Measurements from ENCODE around the gene TUBB.
"Not testable (repeated sequence)": the region's sequence is repeated elsewhere in the genome, so short reads cannot be mapped to it uniquely, and the experiment has no call there.

The TUBB gene

DNA sequence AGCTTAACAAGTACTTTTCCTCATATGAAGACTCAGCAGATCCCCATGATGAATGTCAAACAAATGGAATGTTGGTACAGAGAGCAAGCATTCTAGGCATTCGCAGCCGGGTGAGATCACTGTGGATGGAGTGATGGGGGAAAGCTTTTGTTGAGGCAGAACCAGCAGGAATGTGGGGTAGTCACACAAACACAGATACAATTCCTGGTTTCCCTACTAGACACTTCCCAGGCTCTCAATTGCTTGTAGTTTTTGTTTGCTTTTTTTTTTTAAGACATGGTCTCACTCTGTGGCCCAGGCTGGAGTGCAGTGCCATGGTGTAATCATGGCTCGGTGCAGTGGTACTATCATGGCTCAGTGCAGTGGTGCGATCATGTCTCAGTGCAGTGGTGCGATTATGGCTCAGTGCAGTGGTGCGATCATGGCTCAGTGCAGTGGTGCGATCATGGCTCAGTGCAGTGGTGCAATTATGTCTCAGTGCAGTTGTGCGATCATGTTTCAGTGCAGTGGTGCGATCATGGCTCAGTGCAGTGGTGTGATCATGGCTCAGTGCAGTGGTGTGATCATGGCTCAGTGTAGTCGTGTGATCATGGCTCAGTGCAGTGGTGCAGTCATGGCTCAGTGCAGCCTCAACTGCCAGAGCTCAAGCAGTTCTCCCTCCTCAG is 39.6 kb downstream of the TUBB start:
- DNase-seq (ENCODE audit: low read depth, low spot score), result no peak

DNA sequence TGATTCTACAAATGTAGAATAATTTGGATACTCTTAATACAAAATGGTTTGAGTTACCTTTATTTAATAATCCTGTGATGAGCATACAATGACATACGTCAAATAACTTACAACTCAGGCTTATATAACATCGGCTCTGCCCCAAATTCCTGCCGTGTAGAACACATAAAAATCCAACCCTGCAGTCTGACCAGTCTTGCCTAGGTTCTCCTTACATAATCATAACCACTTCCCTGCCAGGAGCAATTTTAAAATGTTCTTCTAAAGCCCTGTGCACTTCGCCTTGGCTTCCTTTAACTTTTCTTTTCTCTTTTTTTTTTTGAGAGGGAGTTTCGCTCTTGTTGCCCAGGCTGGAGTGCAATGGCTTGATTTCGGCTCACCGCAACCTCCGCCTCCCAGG is 40.4 kb downstream of the TUBB start:
- DNase-seq (ENCODE audit: low read depth, low spot score), result no peak

DNA sequence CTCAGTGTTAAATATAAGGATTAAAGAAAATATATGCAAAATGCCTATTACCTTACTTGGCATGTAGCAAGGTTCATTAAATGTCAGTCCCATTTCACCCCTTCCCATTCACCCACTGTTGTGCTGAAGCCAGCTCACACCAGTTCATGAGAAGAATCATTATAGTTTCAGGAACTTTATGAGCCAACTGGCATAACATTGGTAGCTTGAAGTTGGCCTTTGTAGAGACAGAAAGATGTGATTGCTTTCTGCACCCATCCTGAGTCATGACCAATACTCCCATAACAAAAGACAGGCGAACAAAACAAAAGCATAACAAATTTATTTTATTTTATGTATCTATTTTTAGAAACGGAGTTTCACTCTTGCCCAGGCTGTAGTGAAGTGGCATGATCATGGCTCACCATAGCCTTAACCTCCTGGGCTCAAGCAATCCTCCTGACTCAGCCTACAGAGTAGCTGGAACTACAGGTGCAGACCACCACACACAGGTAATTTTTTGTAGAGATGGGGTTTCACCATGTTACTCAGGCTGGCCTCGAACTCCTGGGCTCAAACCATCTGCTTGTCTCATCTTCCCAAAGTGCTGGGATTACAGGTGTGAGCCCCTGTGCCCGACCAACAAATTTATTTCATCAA is 41.8 kb downstream of the TUBB start:
- no peak for DNase-seq (ENCODE audit: low read depth, low spot score)

DNA sequence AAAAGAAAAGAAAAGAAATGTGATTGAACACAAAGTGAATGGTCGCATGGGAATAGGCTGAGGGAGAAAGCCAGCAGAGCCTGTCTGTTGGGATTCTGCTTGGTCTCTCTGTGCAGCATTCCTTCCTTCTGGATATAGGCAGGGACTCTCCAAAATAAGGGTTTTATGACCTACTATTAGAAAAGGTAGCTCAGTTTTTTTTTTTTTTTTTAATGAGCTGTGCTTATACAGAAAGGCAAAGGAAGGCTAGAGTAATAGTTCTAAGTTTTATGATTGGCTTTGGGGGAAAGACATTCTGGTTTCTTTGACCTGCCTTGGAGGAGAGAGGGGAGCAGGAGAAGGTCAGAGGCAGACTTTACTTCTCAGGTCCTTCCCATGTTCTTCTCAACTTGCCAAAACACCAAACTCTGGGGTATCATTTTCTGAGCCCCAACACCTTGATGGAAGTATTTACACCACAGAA is 43.0 kb downstream of the TUBB start:
- no peak for DNase-seq (ENCODE audit: low read depth, low spot score)

DNA sequence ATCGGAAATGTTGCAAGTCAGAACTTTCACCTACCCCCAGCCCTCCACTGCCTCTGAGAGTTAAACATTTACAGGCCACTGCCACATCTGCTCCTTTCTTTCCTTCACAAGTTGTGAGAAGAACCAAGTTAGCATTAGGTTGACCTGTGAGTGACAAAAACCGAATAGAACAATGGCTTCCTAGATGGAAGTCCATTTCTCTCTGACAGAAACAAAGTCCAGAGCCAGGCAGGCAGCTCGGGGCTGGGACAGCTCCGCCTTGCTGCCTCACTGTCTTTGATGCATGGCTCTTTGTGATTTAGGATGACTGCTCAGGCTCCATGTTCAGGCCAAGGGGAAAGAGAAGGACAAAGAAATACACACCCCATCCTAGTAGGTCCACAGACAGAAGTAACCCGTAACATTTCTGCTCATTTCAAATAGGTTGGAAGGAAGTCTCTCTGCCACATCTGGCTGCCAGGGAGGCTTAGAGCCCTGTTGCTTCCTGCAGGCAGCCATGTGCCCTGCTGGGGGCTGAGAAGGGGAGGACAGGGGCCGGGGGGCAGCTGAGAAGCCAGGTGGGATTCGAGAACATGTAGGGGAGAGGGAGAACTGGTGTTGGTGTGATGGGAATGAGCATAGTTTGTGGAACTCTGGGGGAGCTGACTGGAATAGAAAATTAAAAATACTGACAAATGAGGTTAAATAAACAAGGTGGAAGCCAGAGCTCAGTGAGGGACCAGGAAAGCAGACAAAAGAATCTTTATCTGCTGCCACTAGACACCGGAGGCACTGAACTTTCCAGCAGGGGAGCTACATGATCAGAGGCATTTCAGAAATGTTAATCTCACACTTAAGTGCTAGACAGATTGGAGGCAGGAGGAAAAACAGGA is 43.7 kb downstream of the TUBB start:
- no peak for DNase-seq (ENCODE audit: low read depth, low spot score)

DNA sequence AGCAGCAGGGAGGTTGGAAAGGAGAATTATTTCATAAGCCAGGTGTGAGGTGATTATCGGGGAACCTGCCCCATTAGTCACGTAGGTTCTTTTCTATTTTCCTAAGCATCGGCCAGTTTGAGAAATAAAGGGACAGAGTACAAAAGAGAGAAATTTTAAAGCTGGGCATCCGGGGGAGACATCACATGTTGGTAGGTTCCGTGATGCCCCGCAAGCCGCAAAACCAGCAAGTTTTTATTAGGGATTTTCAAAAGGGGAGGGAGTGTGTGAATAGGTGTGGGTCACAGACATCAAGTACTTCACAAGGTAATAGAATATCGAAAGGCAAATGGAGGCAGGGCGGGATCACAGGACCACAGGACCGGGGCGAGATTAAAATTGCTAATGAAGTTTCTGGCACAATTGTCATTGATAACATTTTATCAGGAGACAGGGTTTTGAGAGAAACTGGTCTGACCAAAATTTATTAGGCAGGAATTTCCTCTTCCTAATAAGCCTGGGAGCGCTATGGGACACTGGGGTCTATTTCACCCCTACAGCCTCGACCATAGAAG is 44.4 kb downstream of the TUBB start:
- not testable (repeated sequence) for DNase-seq (ENCODE audit: low read depth, low spot score)

DNA sequence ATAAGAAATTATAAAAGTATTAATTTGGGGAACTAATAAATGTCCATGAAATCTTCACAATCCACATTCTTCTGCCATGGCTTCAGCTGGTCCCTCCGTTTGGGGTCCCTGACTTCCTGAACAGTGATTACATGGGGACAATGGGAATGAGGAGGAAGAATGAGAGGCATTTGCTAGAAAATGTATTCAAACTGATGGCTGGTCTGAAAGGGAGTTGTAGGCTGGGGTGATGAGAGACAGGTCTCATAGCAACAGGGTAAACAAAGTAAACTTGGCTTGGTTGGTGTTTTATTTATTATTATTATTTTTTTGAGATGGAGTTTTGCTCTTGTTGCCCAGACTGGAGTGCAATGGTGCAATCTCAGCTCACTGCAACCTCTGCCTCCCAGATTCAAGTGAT is 45.3 kb downstream of the TUBB start:
- not testable (repeated sequence) for DNase-seq (ENCODE audit: low read depth, low spot score)

DNA sequence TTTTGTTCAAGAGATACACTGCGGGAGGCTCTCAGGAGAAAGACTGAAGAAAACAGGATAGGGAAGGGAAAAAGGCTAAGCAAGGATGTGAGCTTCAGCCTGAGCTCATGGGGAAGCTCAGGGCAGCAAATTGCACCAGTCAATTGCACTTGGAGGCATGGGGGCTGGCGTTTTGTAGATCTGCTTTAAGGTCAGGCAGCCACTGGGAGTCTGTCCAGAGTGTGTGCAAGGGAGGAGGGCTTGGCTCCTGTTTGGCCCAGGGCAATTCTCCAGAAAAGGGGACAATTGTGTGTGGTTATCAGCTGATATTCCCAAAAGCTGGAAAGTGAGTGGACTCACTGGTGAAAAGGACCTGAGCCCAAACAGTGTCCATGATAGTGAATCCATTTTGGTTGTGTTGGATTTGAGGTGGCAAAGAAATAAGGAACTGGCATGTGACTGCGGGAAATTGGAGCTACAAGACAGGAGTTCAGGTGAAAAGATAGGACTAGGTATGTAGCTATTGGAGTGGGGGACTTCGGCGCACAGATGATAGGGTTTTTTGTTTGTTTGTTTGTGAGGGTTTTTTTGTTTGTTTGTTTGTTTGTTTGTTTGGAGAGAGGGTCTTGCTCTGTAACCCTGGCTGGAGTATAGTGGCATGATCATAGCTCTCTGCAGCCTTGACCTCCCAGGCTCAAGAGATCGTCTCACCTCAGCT is 46.5 kb downstream of the TUBB start:
- no peak for DNase-seq (ENCODE audit: low read depth, low spot score)

DNA sequence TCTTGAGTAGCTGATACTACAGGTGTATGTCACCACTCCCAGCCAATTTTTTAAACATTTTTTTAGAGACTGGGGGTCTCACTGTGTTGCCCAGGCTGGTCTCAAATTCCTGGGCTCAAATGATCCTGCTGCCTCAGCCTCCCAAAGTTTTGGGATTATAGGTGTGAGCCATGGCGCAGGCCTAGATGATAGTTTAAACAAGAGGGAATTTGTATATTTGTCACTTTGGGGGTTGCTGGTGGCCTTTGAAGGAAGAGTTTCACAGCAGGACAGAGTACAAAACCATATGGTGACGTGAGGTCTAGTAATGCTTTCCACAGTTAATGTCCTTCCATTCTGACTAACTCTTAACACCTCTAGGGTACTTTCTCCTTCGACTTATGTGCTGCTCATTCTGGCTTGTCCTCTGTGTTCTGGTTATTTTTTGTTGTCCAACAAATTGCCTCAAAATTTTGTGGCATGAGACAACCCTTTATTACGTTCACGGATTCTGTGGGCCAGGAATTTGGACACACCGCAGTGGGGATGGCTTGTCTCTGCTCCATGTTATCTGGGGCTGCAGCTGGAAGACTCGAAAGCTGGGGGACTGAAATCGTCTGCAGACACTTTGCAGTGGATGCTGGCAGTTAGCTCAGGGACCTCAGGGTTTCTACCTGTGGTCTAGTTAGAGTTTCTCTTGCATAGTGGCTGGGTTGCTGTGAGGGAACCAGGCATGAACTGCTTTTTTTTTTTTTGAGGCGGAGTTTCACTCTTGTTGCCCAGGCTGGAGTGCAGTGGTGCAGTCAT is 47.2 kb downstream of the TUBB start:
- no peak for DNase-seq (ENCODE audit: low read depth, low spot score)

DNA sequence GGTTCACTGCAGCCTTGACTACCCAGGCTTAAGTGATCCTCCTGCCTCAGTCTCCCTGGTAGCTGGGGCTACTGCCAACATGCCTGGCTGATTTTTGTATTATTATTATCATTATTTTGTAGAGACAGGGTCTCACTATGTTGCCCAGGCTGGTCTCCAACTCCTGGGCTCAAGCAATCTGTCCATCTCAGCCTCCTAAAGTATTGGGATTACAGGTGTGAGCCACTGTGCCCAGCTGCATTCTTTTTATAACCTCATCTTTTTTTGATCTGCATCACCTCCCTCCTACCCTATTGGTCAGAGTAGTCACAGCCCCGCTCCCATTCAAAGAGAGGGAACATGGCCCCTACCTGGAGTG is 47.8 kb downstream of the TUBB start:
- no peak for DNase-seq (ENCODE audit: low read depth, low spot score)

DNA sequence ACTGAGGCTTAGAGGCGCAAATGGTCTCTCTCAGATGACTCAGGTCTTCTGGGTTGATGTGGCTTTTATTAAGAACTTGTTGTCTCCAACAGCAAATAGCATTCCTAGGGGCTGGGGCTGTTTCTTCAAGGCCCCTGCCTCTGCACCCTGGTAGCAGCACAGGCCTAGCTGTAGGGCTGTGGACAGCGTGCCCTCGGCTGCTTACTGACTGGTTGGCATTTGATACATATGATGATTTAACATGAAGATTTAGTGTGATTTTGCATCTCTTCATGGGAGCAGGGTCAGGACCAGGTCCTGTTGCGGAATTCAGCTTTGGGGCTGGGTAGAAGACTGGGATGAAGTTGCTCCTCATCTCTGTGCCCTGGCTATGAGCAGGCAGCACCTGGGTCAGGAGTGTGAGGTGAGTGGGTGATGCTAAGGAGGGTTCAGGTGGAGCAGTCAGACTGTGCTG is 48.5 kb downstream of the TUBB start:
- DNase-seq (ENCODE audit: low read depth, low spot score), result no peak

DNA sequence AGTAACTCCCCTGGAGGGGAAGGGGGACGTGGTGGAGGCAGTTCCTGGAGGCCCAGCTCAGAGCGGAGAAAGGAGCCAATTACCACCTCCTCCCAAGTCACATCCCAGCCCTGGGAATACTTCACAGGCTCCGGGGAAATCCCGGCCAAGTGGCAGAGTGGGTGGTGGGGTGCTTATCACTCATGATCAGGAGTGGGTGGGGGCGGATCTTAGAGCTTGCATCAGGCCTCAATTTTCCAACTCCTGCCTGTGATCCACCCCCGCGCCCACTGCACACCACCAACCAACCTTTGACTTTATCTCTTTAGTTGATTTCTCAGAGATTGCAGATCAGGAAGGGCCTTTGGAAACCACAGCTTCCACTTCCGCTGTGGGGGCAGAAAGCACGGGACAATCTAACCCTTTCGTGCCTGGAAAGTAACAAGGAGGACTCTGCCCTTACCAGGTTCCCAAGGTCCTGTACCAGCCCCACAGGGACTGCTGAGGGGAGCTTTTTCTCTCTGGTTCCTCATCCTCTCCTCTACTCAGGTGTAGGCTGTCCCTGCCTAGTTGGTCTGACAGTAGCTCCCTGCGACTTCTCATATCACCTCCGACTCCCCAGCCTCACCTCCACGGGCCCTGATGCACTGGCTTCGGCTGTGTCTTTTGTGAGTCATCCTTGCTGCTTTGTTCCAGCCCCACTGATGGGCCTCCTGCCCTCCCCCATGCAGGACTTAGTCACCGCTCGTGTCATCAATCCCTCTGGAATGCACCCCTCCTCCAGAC is 49.1 kb downstream of the TUBB start:
- DNase-seq (ENCODE audit: low read depth, low spot score), result no peak

DNA sequence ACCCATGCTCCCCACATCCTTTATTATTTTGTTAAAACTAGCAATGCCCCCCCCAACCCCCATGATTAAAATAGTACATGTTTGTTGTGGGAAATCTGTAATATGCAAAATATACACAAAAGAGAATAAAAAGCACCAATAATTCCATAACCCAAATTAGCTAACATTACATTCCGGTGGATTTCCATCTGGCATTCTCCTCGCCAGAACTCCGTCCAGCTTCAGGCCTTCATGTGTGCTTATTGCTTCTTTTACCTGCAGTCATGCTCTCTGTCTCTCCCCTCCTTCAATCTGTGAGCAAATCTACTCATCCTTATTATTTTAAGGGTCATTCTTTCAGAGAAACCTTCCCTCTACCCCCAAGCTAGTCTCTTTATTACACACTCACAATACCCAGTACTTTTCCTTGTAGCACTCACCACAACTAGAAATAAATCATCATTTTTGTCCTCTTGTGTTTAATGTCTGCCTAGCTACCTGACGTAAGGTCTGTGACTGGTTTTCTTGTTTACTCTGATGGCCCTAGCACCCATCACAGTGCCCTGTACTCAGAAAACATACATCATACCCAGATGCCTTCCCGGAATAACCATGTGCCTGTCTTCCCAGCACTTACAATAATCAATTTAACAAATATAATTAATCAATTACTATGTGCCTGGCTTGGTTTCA is 49.8 kb downstream of the TUBB start:
- no peak for DNase-seq (ENCODE audit: low read depth, low spot score)

DNA sequence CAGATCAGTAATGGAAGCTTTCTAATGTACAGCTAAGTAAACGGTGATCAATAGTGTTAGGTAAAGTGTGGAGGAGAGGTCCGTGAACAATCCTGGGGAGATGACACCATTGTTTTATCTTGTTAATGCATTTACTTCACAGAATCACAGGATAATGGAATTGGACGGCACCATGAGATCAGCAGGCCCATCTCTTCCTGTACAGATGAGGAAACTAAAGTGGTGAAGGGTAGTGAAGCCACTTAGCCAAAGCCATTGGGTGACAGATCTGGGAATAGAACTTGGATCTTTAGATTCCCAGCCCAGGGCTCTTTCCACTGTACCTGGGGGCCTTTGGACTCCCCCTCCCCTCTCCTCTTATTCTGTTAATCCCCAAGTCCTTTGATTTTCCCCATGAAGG is 50.4 kb downstream of the TUBB start:
- DNase-seq (ENCODE audit: low read depth, low spot score), result no peak

DNA sequence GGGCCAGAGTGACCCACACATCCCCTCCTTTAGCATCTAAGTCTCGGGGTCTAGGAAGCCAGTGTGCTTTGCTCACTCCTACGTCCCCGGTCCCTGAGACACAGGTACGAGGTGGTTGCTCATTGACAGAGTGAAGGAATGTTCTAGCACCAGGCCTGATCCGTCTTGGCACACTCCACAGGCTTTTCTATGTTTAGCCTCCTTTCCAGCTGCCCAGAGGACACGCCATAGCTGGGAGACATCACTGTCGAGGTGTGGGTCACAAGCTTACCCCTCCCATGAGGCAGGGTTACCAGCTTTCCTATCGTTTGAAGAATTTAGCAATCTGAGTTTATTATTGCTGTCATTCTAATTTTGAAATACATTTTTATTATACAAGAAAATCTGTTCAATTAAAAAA is 54.5 kb downstream of the TUBB start:
- no peak for DNase-seq (ENCODE audit: low read depth, low spot score)

Measured in iPS DF 19.7 (cell line).